Kidney (tissue), 14 donors: ENCODE results near the gene PIGX. TPM values are rescaled to one million over a fixed set of nuclear protein-coding genes. Genes with fewer than 3 reads are reported as not detected.

ENCODE experiments used
- DNase-seq, 5 donors: peaks; one replicate each; pipeline ENCODE4 v3.0.0-alpha.2; 2013 to 2020
- FAIRE-seq: peaks from 2 replicates; lab custom pipeline; 2012; peaks lifted over from hg19 to GRCh38; lab: Jason Lieb, UNC
- H3K27ac ChIP-seq, 2 donors: one replicate each; pipeline ENCODE4 v1.7.0; 2013; ENCODE audit warnings: low read depth in 2 of 2, low read length in 2 of 2, inconsistent platforms in 1 of 2
- H3K27me3 ChIP-seq: one replicate; pipeline ENCODE4 v1.7.1; 2013; ENCODE audit warnings: low read length, inconsistent platforms; ENCODE audit not compliant: control insufficient read depth, insufficient read depth
- H3K36me3 ChIP-seq, 3 donors: one replicate each; pipeline versions ENCODE4 v1.7.0 to v1.7.1; 2013; ENCODE audit warnings: low read length in 3 of 3, control low read depth in 1 of 3, inconsistent platforms in 1 of 3; ENCODE audit not compliant: insufficient read depth in 3 of 3, control insufficient read depth in 2 of 3
- H3K4me1 ChIP-seq, 3 donors: one replicate each; pipeline versions ENCODE4 v1.7.0 to v1.7.1; 2013; ENCODE audit warnings: low read length in 3 of 3, inconsistent platforms in 1 of 3, low read depth in 1 of 3; ENCODE audit not compliant: control insufficient read depth in 2 of 3, insufficient read depth in 2 of 3
- H3K4me3 ChIP-seq, 3 donors: one replicate each; pipeline versions ENCODE4 v1.7.0 to v1.8.1; 2013; ENCODE audit warnings: low read length in 3 of 3, control low read depth in 1 of 3, inconsistent platforms in 1 of 3
- H3K9ac ChIP-seq, 3 donors: one replicate each; pipeline versions ENCODE4 v1.7.0 to v1.7.1; 2013; ENCODE audit warnings: low read length in 3 of 3, control low read depth in 1 of 3, inconsistent platforms in 1 of 3
- H3K9me3 ChIP-seq, 3 donors: one replicate each; pipeline versions ENCODE4 v1.7.0 to v1.7.1; 2013; ENCODE audit warnings: low read length in 3 of 3, control low read depth in 1 of 3, inconsistent platforms in 1 of 3; ENCODE audit not compliant: control insufficient read depth in 2 of 3, insufficient read depth in 1 of 3
- CTCF ChIP-seq: IDR thresholded peaks from 3 replicates; pipeline ENCODE4 v1.5.1; 2012; ENCODE audit warnings: mild to moderate bottlenecking, moderate library complexity, borderline replicate concordance; ENCODE audit not compliant: insufficient read depth; ENCODE audit errors: extremely low read depth
- intact Hi-C: fragments of 100-400 bp; cut with DNase I; formaldehyde crosslinking; loops from one replicate; pipeline ENCODE4 v1.11.1; 2022
- polyA plus RNA-seq: library from polyadenylated mRNA; stranded (reverse); fragments of 350-450 nt; fragmentation: Illumina TruSeq; extraction: RNeasy Lipid Tissue Mini Kit (QIAGEN cat#74804); gene quantifications from one replicate; pipeline ENCODE4 v1.2.3, GENCODE V29; 2014; ENCODE audit warnings: low read depth, low replicate concordance; ENCODE audit not compliant: insufficient read depth
- total RNA-seq: library from RNA; stranded (reverse); fragmentation: NEBNext Ultra II Directional; extraction: Animal tissue kit (Norgen Biotek cat#: 25700); gene quantifications from one replicate; pipeline ENCODE4 v1.2.1, GENCODE V29; 2021
- donor health status: control.
- donor health status: control.
- donor health status: control.
- donor health status: control.
- donor health status: control.
- donor health status: DM: yes; HTN: yes; CAD: no.
- donor health status: Normal renal cell carcinoma (clear cell type).

PIGX gene
- total and polyA plus RNA-seq, 2 donors from 2014 or later = 15.7 to 19.6 TPM

GRCh38 chr3:196757876-196758739 is 45.9 kb downstream of the PIGX start:
- no peak for TF ChIP-seq CTCF
- no peaks in the 10 kb centered on the region for H3K27me3 ChIP-seq
- peaks cover 0 to 7% (median 0%) of the 10 kb centered on the region in 3 donors for H3K9me3 ChIP-seq
- no peak for DNase-seq
- peaks cover 0 to 3% (median 0%) of the 10 kb centered on the region in 3 donors for H3K36me3 ChIP-seq
- intact Hi-C loops = no loop called here
- H3K27ac ChIP-seq = no peak overlapping the region
- no peak for FAIRE-seq
- peaks cover 0 to 3% (median 0%) of the 10 kb centered on the region in 3 donors for H3K4me1 ChIP-seq
- no peak overlapping the region for H3K9ac ChIP-seq
- H3K4me3 ChIP-seq = no peak overlapping the region

GRCh38 chr3:196763179-196763578 is 51.0 kb downstream of the PIGX start:
- DNase-seq (no peak), FAIRE-seq (no peak)
- TF ChIP-seq CTCF = no peak
- Histone ChIP-seq H3K27me3 (no peaks in the 10 kb centered on the region), H3K36me3 (no peaks in the 10 kb centered on the region), H3K9me3 (no peaks in the 10 kb centered on the region), H3K4me3 (no peak overlapping the region), H3K4me1 (no peaks in the 10 kb centered on the region), H3K9ac (no peak overlapping the region), H3K27ac (no peak overlapping the region)
- intact Hi-C loops = no loop called here

- TF ChIP-seq CTCF = no peak
- DNase-seq = no peak
- intact Hi-C loops = no loop called here
- no peaks in the 10 kb centered on the region for H3K9me3 ChIP-seq
- FAIRE-seq = no peak
- H3K36me3 ChIP-seq = no peaks in the 10 kb centered on the region
- H3K4me1 ChIP-seq = no peaks in the 10 kb centered on the region
- no peak overlapping the region for H3K27ac ChIP-seq
- H3K4me3 ChIP-seq = no peak overlapping the region
- no peak overlapping the region for H3K9ac ChIP-seq
- no peaks in the 10 kb centered on the region for H3K27me3 ChIP-seq
Measured at GRCh38 chr3:196765454-196765853, 53.3 kb downstream of the PIGX start.
